Stimulated activated CD8-positive, alpha-beta memory T cell treated with anti-CD3 and anti-CD28 coated beads, Interleukin-12 subunit alpha, Interleukin-12 subunit beta, amount 100 ng/mL, for 24 hours (primary cell): ENCODE measurements around the gene SAG.

Source experiments
- DNase-seq: peaks from one replicate; pipeline ENCODE4 v3.0.0-alpha.2; 2020; ENCODE audit errors: extremely low read depth

SAG gene

GRCh38 chr2:233379441-233379840, 71.8 kb downstream of the SAG start:
- no peak for DNase-seq

GRCh38 chr2:233380132-233380895, 72.7 kb downstream of the SAG start:
- DNase-seq = no peak

- no peak for DNase-seq
These were observed 73.5 kb downstream of the SAG start for GRCh38 chr2:233380995-233381637.

GRCh38 chr2:233381638-233381995, 74.0 kb downstream of the SAG start:
- no peak for DNase-seq

- DNase-seq = no peak
These were observed 76.4 kb downstream of the SAG start for GRCh38 chr2:233384015-233384414.

GRCh38 chr2:233384811-233385488, 77.3 kb downstream of the SAG start:
- DNase-seq = no peak

GRCh38 chr2:233385489-233386044, 78.0 kb downstream of the SAG start:
- DNase-seq = no peak

GRCh38 chr2:233386382-233387041, 78.9 kb downstream of the SAG start:
- no peak for DNase-seq

GRCh38 chr2:233387225-233387624, 79.6 kb downstream of the SAG start:
- DNase-seq = no peak

GRCh38 chr2:233387667-233388528, 80.3 kb downstream of the SAG start:
- DNase-seq = no peak

GRCh38 chr2:233389601-233390125, 82.0 kb downstream of the SAG start:
- no peak for DNase-seq

- DNase-seq = no peak
These were observed 88.1 kb downstream of the SAG start for GRCh38 chr2:233395687-233396086.
